BJ (cell line): ENCODE measurements around the gene KCNAB1. TPM values are rescaled to one million over a fixed set of nuclear protein-coding genes. Genes with fewer than 3 reads are reported as not detected.

Source experiments
- CTCF ChIA-PET: fragments of 350-600 bp; formaldehyde crosslinking; extraction: SDS; loops from one replicate; lab custom pipeline; 2021; ENCODE audit warnings: antibody characterized with exemption, inconsistent platforms; lab: Yijun Ruan, JAX
- POLR2A ChIA-PET: fragments of 300-600 bp; sonication (Branson Sonifier 250); formaldehyde crosslinking; extraction: SDS; loops from one replicate; lab custom pipeline; 2021; ENCODE audit warnings: antibody characterized with exemption; lab: Charles Lee
- DNase-seq: peaks from one replicate; pipeline ENCODE4 v3.0.0-alpha.2; 2011; ENCODE audit warnings: low read depth
- H3K27me3 ChIP-seq: 2 replicates; pipeline ENCODE4 v1.6.0; 2011; ENCODE audit warnings: low read length; ENCODE audit not compliant: control insufficient read depth, insufficient read depth
- H3K36me3 ChIP-seq: 2 replicates; pipeline ENCODE4 v1.5.1; 2011; ENCODE audit warnings: low read length; ENCODE audit not compliant: control insufficient read depth, insufficient read depth
- H3K4me3 ChIP-seq: 2 replicates; pipeline ENCODE4 v1.5.1; 2011; ENCODE audit warnings: low read depth, mild to moderate bottlenecking, control low read depth, low read length
- CTCF ChIP-seq: IDR thresholded peaks from 2 replicates; pipeline ENCODE4 v1.5.1; 2011; ENCODE audit warnings: low read depth, mild to moderate bottlenecking, control low read depth, inconsistent platforms, low read length, moderate library complexity; ENCODE audit not compliant: insufficient read depth
- polyA plus RNA-seq: library from polyadenylated mRNA; depleted of rRNA; stranded (reverse); fragments of >200 nt; gene quantifications from 2 replicates; pipeline ENCODE4 v1.2.3, GENCODE V29; 2011

The KCNAB1 gene
- polyA plus RNA-seq, 1 experiment = not detected

- TF ChIP-seq CTCF = no peak
- H3K27me3 ChIP-seq = no peaks in the 10 kb centered on the region
- H3K36me3 ChIP-seq = no peaks in the 10 kb centered on the region
- DNase-seq = no peak
- ChIA-PET POLR2A (no interaction called here), CTCF (interaction anchor here (1.1 to 1.3 kb wide), 2 partner anchors 10 to 11 kb away, joined by 3 to 4 read pairs; no protein-coding TSS in a partner anchor)
- H3K4me3 ChIP-seq = no peak overlapping the region
Observed at GRCh38 chr3:156371701-156372100, 251.3 kb downstream of the KCNAB1 start.

- Histone ChIP-seq H3K4me3 (no peak overlapping the region), H3K27me3 (no peaks in the 10 kb centered on the region), H3K36me3 (no peaks in the 10 kb centered on the region)
- DNase-seq = no peak
- CTCF ChIA-PET = no interaction called here
- no peak for TF ChIP-seq CTCF
- POLR2A ChIA-PET = no interaction called here
Observed at GRCh38 chr3:156373095-156373494, 252.7 kb downstream of the KCNAB1 start.

GRCh38 chr3:156373654-156374053 lies 253.3 kb downstream of the KCNAB1 start:
- POLR2A ChIA-PET = no interaction called here

GRCh38 chr3:156376199-156376598 lies 255.8 kb downstream of the KCNAB1 start:
- no peak for DNase-seq
- ChIA-PET POLR2A (no interaction called here), CTCF (no interaction called here)
- no peak for TF ChIP-seq CTCF
- Histone ChIP-seq H3K36me3 (no peaks in the 10 kb centered on the region), H3K27me3 (no peaks in the 10 kb centered on the region), H3K4me3 (no peak overlapping the region)

More at GRCh38 chr3:156373654-156374053, 253.3 kb downstream of the KCNAB1 start:
- CTCF ChIA-PET = interaction anchor here (1.0 to 1.8 kb wide), 2 partner anchors 9 kb away, joined by 3 to 14 read pairs; no protein-coding TSS in a partner anchor
- TF ChIP-seq CTCF = no peak
- Histone ChIP-seq H3K4me3 (no peak overlapping the region), H3K27me3 (no peaks in the 10 kb centered on the region), H3K36me3 (no peaks in the 10 kb centered on the region)
- no peak for DNase-seq

- H3K27me3 ChIP-seq = no peaks in the 10 kb centered on the region
- ChIA-PET POLR2A (no interaction called here), CTCF (interaction anchor here (0.6 kb wide), 1 partner anchor 30 kb away, joined by 3 read pairs; no protein-coding TSS in a partner anchor)
- no peak for DNase-seq
- no peak overlapping the region for H3K4me3 ChIP-seq
- no peak for TF ChIP-seq CTCF
- H3K36me3 ChIP-seq = no peaks in the 10 kb centered on the region
Observed at GRCh38 chr3:156377266-156377665, 256.9 kb downstream of the KCNAB1 start.
